ENCODE results near the gene CLIC4.
"Not testable (repeated sequence)": the region's sequence is repeated elsewhere in the genome, so short reads cannot be mapped to it uniquely, and the experiment has no call there.

CLIC4 gene

GRCh38 chr1:24875991-24876506, 130.8 kb downstream of the CLIC4 start:
- no peak for DNase-seq (ENCODE audit: low read depth)

GRCh38 chr1:24878045-24878444, 132.8 kb downstream of the CLIC4 start:
- DNase-seq (ENCODE audit: low read depth): no peak

DNA sequence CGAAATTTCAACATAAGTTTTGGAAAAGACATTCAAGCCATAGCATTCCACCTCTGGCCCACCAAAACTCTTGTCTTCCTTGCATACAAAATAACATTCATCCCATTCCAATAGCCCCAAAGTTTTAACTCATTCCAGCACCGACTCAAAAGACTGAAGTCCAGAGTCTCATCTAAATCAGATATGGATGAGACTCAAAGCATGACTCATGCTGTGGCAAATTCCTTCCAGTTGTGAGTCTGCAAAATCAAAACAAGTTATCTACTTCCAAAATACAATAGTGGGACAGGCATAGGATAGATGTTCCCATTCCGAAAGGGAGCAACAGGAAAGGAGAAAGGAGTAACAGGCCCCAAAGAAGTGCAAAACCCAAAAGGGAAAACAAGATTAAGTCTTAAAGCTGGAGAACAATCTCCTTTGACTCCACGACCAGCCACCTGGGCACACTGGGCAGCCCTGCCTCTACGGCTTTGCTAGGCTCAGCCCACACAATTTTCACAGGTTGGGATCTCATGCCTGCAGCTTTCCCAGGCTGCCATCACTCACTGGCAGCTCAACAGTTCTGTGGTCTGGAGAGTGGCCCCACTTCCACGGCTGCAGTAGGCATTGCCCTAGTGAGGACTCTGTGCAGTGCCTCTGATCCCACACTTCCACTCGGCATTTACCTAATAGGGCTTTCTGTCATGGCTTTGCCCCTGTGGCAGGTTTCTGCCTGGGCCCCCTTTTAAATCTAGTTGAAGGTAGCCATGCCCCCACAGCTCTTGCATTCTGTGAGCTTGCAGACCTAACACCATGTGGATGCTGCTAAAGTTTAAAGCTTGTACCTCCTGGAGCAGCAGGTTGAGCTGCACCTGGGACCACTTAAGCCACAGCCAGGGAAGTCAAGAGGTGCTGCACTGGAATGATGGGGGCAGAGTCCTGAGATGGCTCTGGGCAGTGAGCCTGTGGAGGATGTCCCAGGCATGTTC, 133.8 kb downstream of the CLIC4 start:
- DNase-seq (ENCODE audit: low read depth): no peak

GRCh38 chr1:24881034-24881433, 135.8 kb downstream of the CLIC4 start:
- no peak for DNase-seq (ENCODE audit: low read depth)

- DNase-seq (ENCODE audit: low read depth): no peak
Observed at GRCh38 chr1:24884751-24885150, 139.5 kb downstream of the CLIC4 start.

- no peak for DNase-seq (ENCODE audit: low read depth)
Observed at GRCh38 chr1:24886241-24886640, 141.0 kb downstream of the CLIC4 start.

- DNase-seq (ENCODE audit: low read depth): no peak
Observed at GRCh38 chr1:24888061-24888970, 143.1 kb downstream of the CLIC4 start.

DNA sequence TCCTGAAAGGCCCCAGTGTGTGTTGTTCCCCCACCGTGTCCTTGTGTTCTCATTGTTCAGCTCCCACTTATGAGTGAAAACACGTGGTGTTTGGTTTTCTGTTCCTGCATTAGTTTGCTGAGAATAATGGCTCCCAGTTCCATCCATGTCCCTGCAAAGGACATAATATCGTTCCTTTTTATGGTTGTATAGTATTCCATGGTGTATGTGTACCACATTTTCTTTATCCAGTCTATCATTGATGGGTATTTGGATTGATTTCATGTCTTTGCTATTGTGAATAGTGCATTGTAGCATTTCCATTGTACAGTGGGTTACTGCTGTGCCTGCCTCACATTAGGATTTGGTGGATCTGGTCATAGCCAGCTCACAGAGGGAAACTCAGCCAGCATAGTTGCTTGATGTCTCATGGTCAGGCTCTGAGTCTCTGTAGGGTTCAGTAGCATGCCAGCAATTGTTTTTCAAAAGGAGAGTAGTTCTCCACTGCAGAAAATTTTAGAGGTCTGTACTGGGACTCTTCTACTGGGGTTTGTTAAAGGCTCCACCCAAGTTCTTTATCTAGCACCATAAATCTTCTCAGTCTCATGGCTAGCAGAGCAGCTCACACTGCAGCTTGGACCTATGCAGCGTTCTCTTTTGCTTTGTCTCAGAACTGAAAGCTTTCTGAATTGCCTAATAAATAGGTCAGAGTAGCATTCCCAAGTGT, 143.9 kb downstream of the CLIC4 start:
- DNase-seq (ENCODE audit: low read depth): no peak

DNA sequence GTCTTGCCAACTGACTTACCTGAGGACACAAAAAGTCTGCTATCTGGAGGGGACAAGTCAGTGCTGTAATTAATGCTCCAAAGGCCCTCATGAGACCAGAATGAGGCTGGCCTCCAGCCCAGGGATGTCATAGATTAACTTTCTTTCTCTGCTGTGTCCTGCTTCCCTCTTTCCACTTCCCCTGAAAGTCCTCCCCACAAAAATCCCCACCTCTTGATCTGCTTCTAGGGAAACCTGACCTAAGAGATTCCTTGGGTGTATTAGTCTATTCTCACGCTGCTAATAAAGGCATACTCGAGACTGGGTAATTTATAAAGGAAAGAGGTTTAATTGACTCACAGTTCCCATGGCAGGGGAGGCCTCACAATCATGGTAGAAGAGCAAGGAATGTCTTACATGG, 145.6 kb downstream of the CLIC4 start:
- DNase-seq (ENCODE audit: low read depth): no peak

DNA sequence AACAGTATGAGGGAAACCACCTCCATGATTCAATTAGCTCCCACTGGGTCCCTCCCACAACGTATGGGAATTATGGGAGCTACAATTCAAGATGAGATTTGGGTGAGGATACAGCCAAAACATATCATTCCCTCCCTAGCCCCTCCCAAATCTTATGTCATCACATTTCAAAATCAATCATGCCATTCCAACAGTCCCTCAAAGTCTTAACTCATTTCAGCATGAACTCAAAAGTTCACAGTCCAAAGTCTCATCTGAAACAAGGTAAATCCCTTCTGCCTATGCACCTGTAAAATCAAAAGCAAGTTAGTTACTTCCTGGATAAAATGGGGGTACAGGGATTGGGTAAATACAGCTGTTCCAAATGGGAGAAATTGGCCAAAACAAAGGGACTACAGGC, 146.1 kb downstream of the CLIC4 start:
- DNase-seq (ENCODE audit: low read depth): not testable (repeated sequence)

GRCh38 chr1:24892188-24893153, 147.2 kb downstream of the CLIC4 start:
- no peak for DNase-seq (ENCODE audit: low read depth)

DNA sequence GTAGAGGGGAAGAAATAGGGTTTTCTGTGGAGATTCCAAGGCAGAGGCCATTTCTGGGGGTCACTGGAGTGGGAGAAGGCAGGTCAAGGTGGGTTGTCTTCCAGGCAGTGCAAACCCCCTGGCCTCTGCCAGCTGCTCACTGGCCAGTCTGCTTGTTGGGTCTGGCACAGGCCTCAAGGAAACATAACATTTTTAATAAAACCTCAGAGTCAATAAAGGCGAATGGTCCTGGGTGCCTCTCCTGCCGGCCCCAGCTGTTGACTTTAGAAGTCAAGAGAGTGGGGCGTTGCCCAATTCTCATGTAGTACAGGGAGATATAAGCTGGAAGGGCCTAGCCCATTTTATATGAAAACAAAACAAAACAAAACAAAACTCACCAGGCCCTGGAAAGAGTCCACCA, 148.2 kb downstream of the CLIC4 start:
- DNase-seq (ENCODE audit: low read depth): no peak

Data from stimulated activated CD8-positive, alpha-beta memory T cell treated with anti-CD3 and anti-CD28 coated beads, Interleukin-15, amount 100 ng/mL, for 1 hour (primary cell).